Motor neuron (in vitro differentiated cells): ENCODE measurements around the gene CR2. TPM values are rescaled to one million over a fixed set of nuclear protein-coding genes. Genes with fewer than 3 reads are reported as not detected.
A peak's percentile ranks its signal among the peaks of the same experiment; 100 is the strongest.
"Not testable (repeated sequence)": the region's sequence is repeated elsewhere in the genome, so short reads cannot be mapped to it uniquely, and the experiment has no call there.

Experiments
- ATAC-seq, 8 experiments: fragments of 200-7000 bp; cut with Tn5 transposase; replicated peaks in 6 of 8; 2 replicates each; pipeline ENCODE4 v1.8.0; 2021; ENCODE audit warnings: mild to moderate bottlenecking in 8 of 8, moderate library complexity in 8 of 8
- H3K27ac ChIP-seq, 2 donors: fragments of 250-450 bp; sonication (Bioruptor Pico); 2 replicates each; pipeline ENCODE4 v1.9.0; 2021; ENCODE audit warnings: antibody characterized with exemption in 2 of 2, mild to moderate bottlenecking in 2 of 2, moderate library complexity in 1 of 2
- H3K4me1 ChIP-seq, 2 donors: fragments of 250-450 bp; sonication (Bioruptor Pico); replicated peaks in 1 of 2; 2 replicates each; pipeline ENCODE4 v1.6.1; 2021; ENCODE audit warnings: antibody characterized with exemption in 2 of 2, mild to moderate bottlenecking in 2 of 2, moderate library complexity in 1 of 2
- H3K4me3 ChIP-seq, 5 donors: fragments of 250-450 bp; sonication (Bioruptor Pico); 2 replicates each; pipeline ENCODE4 v1.9.0; 2021; ENCODE audit warnings: antibody characterized with exemption in 5 of 5, mild to moderate bottlenecking in 5 of 5, moderate library complexity in 4 of 5
- WGBS, 10 experiments: fragments of 450-650 bp; shearing (Covaris generic); methylation state at CpG; one replicate each; pipeline ENCODE4 v1.0.0; 2022; 5-methylcytosine and 5-hydroxymethylcytosine counted together
- in situ Hi-C, 9 experiments: fragments of 400-800 bp; cut with MboI; loops; one replicate each; pipeline ENCODE4 v1.15.0; 2021; ENCODE audit warnings: low sequenced_read_pairs in 9 of 9, low pct_unique_long_range_greater_than_20kb in 2 of 9; ENCODE audit not compliant: unreplicated experiment in 9 of 9
- total RNA-seq, 8 experiments: library from RNA; unstranded; fragments of 300-600 nt; gene quantifications; 2 replicates each; pipeline versions ENCODE4 v1.2.3 to v1.2.4, GENCODE V29; 2022

Gene CR2
- total RNA-seq, 8 experiments from 2014 or later, result 0.95 TPM; not detected in 7

- Histone ChIP-seq H3K27ac (no peak overlapping the region), H3K4me1 (no peaks in the 10 kb centered on the region), H3K4me3 (no peak overlapping the region)
- ATAC-seq, result no peak
- in situ Hi-C loops, result no loop called here
- 71 to 100% (median 85%) methylated on average over 1 to 2 of the region's 2 CpGs; no CpG with 5 or more reads in 1 of the 10 experiments for WGBS, 10 experiments
Observed at GRCh38 chr1:207459008-207459407, 4.9 kb downstream of the CR2 start.

GRCh38 chr1:207461649-207462048, 7.5 kb downstream of the CR2 start:
- in situ Hi-C loops, result no loop called here
- Histone ChIP-seq H3K27ac (no peak overlapping the region), H3K4me1 (no peaks in the 10 kb centered on the region), H3K4me3 (no peak overlapping the region)
- no peak for ATAC-seq
- WGBS, 10 experiments, result 83 to 100% (median 91%) methylated on average over 1 of the region's 1 CpG; no CpG with 5 or more reads in 4 of the 10 experiments

DNA sequence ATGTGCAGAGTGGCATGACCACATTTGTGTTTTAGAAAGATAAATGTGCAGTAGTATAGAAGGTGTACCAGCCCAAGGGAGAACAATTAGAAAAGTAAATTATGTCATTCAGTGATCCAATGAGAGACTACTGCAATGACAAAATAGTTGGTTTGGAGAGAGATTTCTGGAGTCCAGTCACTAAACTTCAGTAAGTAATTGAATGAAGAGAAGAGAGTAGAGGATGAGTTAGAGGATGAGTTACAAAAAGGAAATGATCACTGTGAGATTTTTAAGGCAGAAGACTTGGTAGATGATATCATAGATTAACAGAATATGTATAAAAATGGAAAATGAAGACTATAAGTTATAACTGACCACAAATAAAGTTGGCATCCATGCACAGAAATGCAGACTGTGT, 8.4 kb downstream of the CR2 start:
- Histone ChIP-seq H3K4me3 (no peak overlapping the region), H3K27ac (no peak overlapping the region), H3K4me1 (no peaks in the 10 kb centered on the region)
- ATAC-seq, result no peak
- in situ Hi-C loops, result no loop called here

DNA sequence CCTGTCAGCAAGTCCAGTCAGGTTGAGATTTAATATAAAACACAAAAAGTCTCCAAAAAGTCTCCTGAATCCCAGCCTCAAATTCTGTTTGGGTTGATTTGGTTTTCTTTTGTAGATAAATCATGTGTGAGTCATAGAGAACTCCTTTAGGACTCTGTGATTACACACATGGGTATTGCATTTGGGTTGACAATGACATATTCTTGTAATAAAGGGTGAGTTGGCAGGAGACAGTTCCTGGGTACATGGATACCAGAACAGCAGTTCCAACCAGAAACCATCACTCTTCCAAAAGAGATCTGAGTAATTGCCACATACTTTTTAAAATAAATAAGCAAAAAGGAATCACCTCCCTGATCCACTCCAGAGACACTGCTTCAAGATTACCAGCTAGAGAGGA, 8.9 kb downstream of the CR2 start:
- in situ Hi-C loops, result no loop called here
- no peak for ATAC-seq
- Histone ChIP-seq H3K4me3 (no peak overlapping the region), H3K27ac (no peak overlapping the region), H3K4me1 (no peaks in the 10 kb centered on the region)

DNA sequence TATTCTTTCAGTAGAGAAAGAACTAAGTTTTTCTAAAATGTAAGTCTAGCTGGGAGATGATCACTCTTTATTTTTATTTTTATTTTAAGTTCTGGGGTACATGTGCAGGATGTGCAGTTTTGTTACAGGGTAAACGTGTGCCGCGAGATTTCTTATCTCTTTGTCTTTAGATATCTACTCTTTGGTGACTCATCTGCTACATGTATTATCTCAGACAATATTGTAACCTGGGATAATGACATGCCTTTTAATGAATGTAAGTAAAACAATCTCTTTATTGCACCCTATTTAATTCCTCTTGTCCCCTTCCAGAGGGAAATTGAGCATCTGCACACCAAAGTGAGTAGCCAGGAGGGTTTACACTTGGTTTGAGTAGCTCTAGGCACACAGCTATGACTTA, 9.4 kb downstream of the CR2 start:
- Histone ChIP-seq H3K27ac (no peak overlapping the region), H3K4me3 (no peak overlapping the region), H3K4me1 (no peaks in the 10 kb centered on the region)
- ATAC-seq, result no peak
- in situ Hi-C loops, result no loop called here
- WGBS, 10 experiments, result 80 to 95% (median 83%) methylated on average over 2 to 3 of the region's 3 CpGs; no CpG with 5 or more reads in 3 of the 10 experiments

- Histone ChIP-seq H3K4me1 (no peaks in the 10 kb centered on the region), H3K4me3 (no peak overlapping the region), H3K27ac (no peak overlapping the region)
- in situ Hi-C loops, result no loop called here
- WGBS, 10 experiments, result 0 to 100% (median 78%) methylated on average over 1 to 2 of the region's 2 CpGs; no CpG with 5 or more reads in 3 of the 10 experiments
- ATAC-seq, result no peak
Observed at GRCh38 chr1:207470927-207471326, 16.8 kb downstream of the CR2 start.

DNA sequence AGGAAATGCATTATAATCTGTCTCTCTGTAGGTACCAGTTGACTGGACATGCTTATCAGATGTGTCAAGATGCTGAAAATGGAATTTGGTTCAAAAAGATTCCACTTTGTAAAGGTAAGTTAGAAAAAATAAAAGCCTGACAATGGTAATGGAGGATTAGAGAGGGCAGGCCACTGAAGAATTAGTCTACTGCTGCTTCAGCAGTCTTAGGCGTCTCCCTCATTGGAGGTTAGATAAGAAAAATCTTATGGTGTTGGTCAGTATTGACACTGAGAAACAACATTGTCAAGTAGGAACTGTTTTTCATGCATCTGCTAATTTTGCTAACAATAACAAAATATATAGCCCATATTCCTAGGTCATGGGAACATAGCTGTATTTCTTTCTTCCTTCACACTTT, 20.1 kb downstream of the CR2 start:
- Histone ChIP-seq H3K27ac (no peak overlapping the region), H3K4me3 (no peak overlapping the region), H3K4me1 (no peaks in the 10 kb centered on the region)
- in situ Hi-C loops, result no loop called here
- 60 to 100% (median 100%) methylated on average over 1 of the region's 1 CpG; no CpG with 5 or more reads in 3 of the 10 experiments for WGBS, 10 experiments
- ATAC-seq, result no peak

DNA sequence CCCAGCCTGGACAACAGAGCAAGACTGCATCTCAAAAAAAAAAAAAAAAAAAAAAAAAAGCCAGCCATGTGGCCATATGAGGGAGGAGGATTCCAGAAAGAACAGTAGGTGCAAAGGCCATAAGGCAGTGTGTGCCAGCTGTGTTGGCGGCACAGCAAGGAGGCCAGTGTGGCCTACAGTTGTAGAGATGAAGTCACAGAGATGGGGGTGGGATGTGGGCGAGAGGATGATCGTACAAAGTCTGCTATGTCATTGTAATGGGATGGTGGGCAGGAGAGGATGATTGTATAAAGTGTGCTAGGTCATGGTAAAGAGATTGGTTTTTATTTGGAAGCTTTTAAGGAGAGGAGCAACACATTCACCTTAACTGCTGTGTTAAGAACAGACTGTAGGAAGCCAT, 32.1 kb downstream of the CR2 start:
- Histone ChIP-seq H3K4me1 (peaks cover 0 to 2% of the 10 kb centered on the region in 2 donors), H3K4me3 (no peak overlapping the region), H3K27ac (no peak overlapping the region)
- WGBS, 10 experiments, result 0 to 100% (median 84%) methylated on average over 1 to 3 of the region's 3 CpGs; no CpG with 5 or more reads in 1 of the 10 experiments
- in situ Hi-C loops, result loop anchor here in 2 of 9 experiments (25.0 kb wide), 1 partner anchor 399 kb away; the partner anchor contains the start of gene C4BPB (in 2 of the 2)
- ATAC-seq, result no peak

GRCh38 chr1:207487636-207488035, 33.5 kb downstream of the CR2 start:
- no peak overlapping the region for H3K27ac ChIP-seq
- WGBS, 10 experiments, result 0 to 67% (median 48%) methylated on average over 2 to 4 of the region's 4 CpGs; no CpG with 5 or more reads in 1 of the 10 experiments
- H3K4me1 ChIP-seq, result no peaks in the 10 kb centered on the region
- no peak for ATAC-seq
- in situ Hi-C loops, result loop anchor here in 2 of 9 experiments (25.0 kb wide), 1 partner anchor 400 kb away; the partner anchor contains the start of gene C4BPB (in 2 of the 2)
- H3K4me3 ChIP-seq, result no peak overlapping the region

DNA sequence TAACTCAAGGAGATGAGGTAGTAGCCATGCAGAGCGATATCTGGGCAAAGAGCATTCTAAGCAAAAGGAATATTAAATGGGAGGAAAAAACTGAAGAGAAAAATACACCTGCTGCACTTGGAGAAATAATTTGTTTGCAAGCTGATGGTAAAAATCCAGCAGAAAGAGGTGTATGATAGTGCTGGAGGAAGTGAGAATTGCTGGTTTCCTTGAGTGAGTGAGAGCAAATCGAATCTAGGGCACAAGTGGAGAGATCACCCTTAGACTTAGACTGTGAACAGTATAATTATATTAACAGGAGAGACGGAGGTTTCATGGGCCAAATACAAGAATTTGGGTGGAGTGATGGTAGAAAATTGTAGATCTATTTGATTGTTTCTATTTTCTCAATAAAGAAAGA, 39.1 kb downstream of the CR2 start:
- ATAC-seq, result no peak
- no peak overlapping the region for H3K4me3 ChIP-seq
- H3K4me1 ChIP-seq, result peaks cover 0 to 5% of the 10 kb centered on the region in 2 donors
- H3K27ac ChIP-seq, result no peak overlapping the region
- 0 to 87% (median 65%) methylated on average over 1 to 3 of the region's 3 CpGs for WGBS, 10 experiments
- in situ Hi-C loops, result loop anchor here in 2 of 9 experiments (25.0 kb wide), 1 partner anchor 406 kb away; the partner anchor contains the start of gene C4BPB (in 2 of the 2)

DNA sequence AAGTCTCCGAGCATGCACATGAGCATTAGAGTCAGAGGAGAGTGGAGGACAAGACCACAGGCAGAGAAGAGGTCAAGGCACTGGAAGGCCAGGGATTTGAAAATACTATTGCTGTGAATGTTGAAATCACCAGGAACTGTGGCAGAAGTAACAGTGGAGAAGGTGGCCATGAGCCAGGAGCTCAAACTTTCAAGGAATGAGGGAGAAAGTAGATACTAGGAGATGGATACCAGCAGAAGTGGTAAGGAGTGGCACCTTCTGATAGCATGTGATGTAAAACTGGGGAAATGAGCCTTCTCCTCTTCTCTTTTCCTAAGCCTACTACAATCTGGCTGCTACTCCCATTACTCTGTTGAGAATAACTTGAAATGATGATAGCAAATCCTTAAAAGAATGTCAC, 40.0 kb downstream of the CR2 start:
- in situ Hi-C loops, result loop anchor here in 2 of 9 experiments (25.0 kb wide), 1 partner anchor 407 kb away; the partner anchor contains the start of gene C4BPB (in 2 of the 2)
- no peak for ATAC-seq

DNA sequence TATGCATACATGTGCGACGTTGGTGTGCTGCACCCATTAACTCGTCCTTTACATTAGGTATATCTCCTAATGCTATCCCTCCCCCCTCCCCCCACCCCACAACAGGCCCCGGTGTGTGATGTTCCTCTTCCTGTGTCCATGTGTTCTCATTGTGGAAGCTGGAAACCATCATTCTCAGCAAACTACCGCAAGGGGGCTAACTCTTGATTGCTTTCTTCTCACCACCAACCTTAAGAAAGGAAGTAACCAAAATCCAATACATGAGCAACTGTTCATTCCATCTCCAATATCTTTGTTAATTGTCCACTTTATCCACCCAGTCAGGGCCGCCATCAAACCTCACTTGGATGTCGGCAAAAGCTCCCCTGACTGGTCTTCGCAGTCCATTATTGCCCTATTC, 41.2 kb downstream of the CR2 start:
- not testable (repeated sequence) for H3K4me3 ChIP-seq
- in situ Hi-C loops, result loop anchor here in 2 of 9 experiments (25.0 kb wide), 1 partner anchor 408 kb away; the partner anchor contains the start of gene C4BPB (in 2 of the 2)
- 79 to 100% (median 97%) methylated on average over 3 to 6 of the region's 8 CpGs; no CpG with 5 or more reads in 2 of the 10 experiments for WGBS, 10 experiments

More for the DNA sequence above, 40.0 kb downstream of the CR2 start:
- Histone ChIP-seq H3K27ac (no peak overlapping the region), H3K4me3 (no peak overlapping the region), H3K4me1 (peaks cover 0 to 5% of the 10 kb centered on the region in 2 donors)
- WGBS, 10 experiments, result 0 to 100% (median 80%) methylated on average over 1 of the region's 1 CpG; no CpG with 5 or more reads in 1 of the 10 experiments

GRCh38 chr1:207495801-207496792, 42.0 kb downstream of the CR2 start, which contains the start of gene CR1:
TSS of gene CR1 (plus strand) at chr1:207496157. CDS start at chr1:207496268, 111 bp downstream.
- peak; percentile 40 to 87 (median 68) for ATAC-seq
- in situ Hi-C loops, result loop anchor here in 2 of 9 experiments (25.0 kb wide), 1 partner anchor 409 kb away; the partner anchor contains the start of gene C4BPB (in 2 of the 2)
- H3K4me1 ChIP-seq, result peaks cover 0 to 5% of the 10 kb centered on the region in 2 donors
- peak within 1 kb of the TSS; percentile 24 to 37 (median 29) for H3K4me3 ChIP-seq
- 2 to 68% (median 16%) methylated on average over 4 to 40 of the region's 68 CpGs; no CpG with 5 or more reads in 1 of the 10 experiments for WGBS, 10 experiments
- H3K27ac ChIP-seq, result no peak within 1 kb of the TSS

More for the DNA sequence above, 41.2 kb downstream of the CR2 start:
- not testable (repeated sequence) for H3K4me1 ChIP-seq, ATAC-seq, H3K27ac ChIP-seq
